ENCODE measurements around the gene GRIFIN.

Gene GRIFIN

DNA sequence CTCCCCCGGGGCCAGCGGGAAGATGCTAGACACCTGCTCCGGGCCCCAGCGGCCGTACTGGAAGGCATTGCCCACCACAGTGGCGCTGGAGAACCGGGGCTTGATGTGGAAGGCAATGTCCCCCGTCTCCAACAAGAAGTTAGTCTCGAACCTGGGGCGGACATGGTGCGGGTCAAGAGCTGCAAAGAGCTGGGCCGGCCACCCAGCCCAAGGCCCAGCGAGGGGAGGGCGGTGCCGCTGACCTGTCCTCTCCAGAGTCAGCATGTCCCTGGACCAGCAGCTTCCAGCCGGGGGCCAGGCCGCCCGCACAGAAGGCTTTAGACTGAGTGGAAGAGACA lies 551 bp downstream of the GRIFIN start:
- Histone ChIP-seq H3K4me2 (ENCODE audit: low read depth, low read length) (no peak overlapping the region), H3K9me3 (replicated peaks; ENCODE audit: insufficient read depth, low read length) (no peaks in the 10 kb centered on the region), H4K20me1 (ENCODE audit: insufficient read depth, low read length) (no peaks in the 10 kb centered on the region), H3K36me3 (replicated peaks; ENCODE audit: insufficient read depth, low read length) (no peaks in the 10 kb centered on the region), H3K9me2 (replicated peaks; ENCODE audit: insufficient read depth, low read length) (no peaks in the 10 kb centered on the region), H3K9ac (ENCODE audit: low read length) (no peak overlapping the region), H3K4me1 (ENCODE audit: low read length) (no peaks in the 10 kb centered on the region), H3K79me2 (ENCODE audit: low read length) (no peaks in the 10 kb centered on the region), H3K27ac (ENCODE audit: low read length) (no peak overlapping the region), H3K4me3 (ENCODE audit: low read length) (no peak overlapping the region), H2AFZ (ENCODE audit: low read length) (no peak overlapping the region), H3K27me3 (replicated peaks; ENCODE audit: insufficient read depth, low read length) (peaks cover 65% of the 10 kb centered on the region), H3F3A (ENCODE audit: insufficient read depth, low read length) (no peaks in the 10 kb centered on the region)
- DNase-seq: no peak
- no peak for TF ChIP-seq EZH2 (optimal IDR thresholded peaks at IDR 0.05; ENCODE audit: low read depth, low read length)
- TF ChIP-seq, protein P1, sequence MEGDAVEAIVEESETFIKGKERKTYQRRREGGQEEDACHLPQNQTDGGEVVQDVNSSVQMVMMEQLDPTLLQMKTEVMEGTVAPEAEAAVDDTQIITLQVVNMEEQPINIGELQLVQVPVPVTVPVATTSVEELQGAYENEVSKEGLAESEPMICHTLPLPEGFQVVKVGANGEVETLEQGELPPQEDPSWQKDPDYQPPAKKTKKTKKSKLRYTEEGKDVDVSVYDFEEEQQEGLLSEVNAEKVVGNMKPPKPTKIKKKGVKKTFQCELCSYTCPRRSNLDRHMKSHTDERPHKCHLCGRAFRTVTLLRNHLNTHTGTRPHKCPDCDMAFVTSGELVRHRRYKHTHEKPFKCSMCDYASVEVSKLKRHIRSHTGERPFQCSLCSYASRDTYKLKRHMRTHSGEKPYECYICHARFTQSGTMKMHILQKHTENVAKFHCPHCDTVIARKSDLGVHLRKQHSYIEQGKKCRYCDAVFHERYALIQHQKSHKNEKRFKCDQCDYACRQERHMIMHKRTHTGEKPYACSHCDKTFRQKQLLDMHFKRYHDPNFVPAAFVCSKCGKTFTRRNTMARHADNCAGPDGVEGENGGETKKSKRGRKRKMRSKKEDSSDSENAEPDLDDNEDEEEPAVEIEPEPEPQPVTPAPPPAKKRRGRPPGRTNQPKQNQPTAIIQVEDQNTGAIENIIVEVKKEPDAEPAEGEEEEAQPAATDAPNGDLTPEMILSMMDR (IDR thresholded peaks at IDR 0.05; ENCODE audit: low read length): no peak
- TF ChIP-seq EZH2phosphoT487 (IDR thresholded peaks at IDR 0.05; ENCODE audit: low read length): no peak

DNA sequence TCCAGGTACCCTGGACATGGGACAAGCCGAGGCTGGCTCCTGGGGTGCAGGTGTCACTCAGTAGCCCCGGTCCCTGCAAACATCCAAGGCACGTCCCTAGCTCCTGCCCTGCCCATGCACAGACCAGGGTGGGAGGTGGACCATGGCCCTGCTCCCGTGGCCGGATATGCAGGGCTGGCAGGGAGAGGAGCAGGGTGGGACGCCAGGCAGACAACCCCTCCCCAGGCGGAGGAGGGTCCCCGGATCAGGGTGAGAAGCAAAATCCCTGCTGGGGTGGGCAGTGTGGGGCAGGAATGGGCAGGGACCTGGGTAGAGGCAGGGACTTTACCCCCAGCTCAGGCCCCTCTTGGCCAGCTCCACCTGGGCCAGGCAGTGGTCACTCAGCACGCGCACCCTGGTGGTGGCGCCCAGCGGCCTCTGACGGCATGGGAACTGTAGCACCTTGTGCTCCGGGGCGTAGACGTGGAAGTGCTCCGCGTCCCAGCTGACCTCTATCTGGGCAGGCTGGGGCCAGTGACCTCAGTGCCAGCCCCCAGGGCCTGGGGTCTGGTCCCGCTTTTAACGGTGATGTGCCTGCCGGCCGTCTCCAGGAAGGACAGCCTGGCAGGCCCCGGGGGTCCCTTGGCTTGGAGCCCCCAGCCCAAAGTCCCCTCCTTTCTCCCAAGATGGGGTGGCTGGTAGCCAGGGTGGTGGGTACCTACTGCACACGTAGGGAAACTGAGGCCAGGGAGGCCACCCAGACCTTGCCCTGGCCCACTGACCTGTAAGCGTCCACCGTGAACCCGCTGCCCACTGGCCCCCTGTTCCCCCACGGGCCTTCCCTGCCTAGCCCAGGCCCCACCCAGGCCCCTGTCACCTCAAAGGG lies 1.2 kb downstream of the GRIFIN start:
- Histone ChIP-seq H3K27me3 (replicated peaks; ENCODE audit: insufficient read depth, low read length) (peaks cover 65% of the 10 kb centered on the region), H3K27ac (ENCODE audit: low read length) (no peak overlapping the region), H3K9ac (ENCODE audit: low read length) (no peak overlapping the region), H2AFZ (ENCODE audit: low read length) (no peak overlapping the region), H3F3A (ENCODE audit: insufficient read depth, low read length) (no peaks in the 10 kb centered on the region), H3K4me3 (ENCODE audit: low read length) (no peak overlapping the region), H3K9me3 (replicated peaks; ENCODE audit: insufficient read depth, low read length) (no peaks in the 10 kb centered on the region), H3K4me1 (ENCODE audit: low read length) (no peaks in the 10 kb centered on the region), H3K4me2 (ENCODE audit: low read depth, low read length) (no peak overlapping the region), H3K36me3 (replicated peaks; ENCODE audit: insufficient read depth, low read length) (no peaks in the 10 kb centered on the region), H3K9me2 (replicated peaks; ENCODE audit: insufficient read depth, low read length) (no peaks in the 10 kb centered on the region), H4K20me1 (ENCODE audit: insufficient read depth, low read length) (no peaks in the 10 kb centered on the region), H3K79me2 (ENCODE audit: low read length) (no peaks in the 10 kb centered on the region)
- TF ChIP-seq EZH2 (optimal IDR thresholded peaks at IDR 0.05; ENCODE audit: low read depth, low read length): no peak
- TF ChIP-seq, protein P1 (IDR thresholded peaks at IDR 0.05; ENCODE audit: low read length): no peak
- no peak for TF ChIP-seq EZH2phosphoT487 (IDR thresholded peaks at IDR 0.05; ENCODE audit: low read length)
- no peak for DNase-seq

DNA sequence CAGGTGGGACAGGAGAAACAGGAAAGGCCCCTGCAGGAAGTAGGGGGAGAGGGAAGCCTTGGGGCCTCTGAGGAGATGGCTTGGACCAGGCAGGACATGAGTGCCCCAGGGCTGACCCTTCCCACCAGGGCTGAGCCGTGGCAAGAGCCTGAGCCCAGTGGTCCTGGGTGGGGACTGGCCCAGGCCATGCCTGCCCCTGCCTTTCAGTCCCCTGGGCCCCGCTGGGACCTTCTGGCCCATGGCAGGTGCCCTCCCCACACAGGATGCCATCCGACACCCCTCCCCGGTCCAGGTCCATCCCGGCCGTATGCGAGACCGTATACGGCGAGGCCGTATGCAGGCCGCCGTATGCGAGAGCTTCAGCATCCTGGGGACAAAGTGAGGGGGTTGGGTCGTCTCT lies 2.0 kb downstream of the GRIFIN start:
- Histone ChIP-seq H3K4me2 (ENCODE audit: low read depth, low read length) (no peak overlapping the region), H3K79me2 (ENCODE audit: low read length) (no peaks in the 10 kb centered on the region), H3K9me2 (replicated peaks; ENCODE audit: insufficient read depth, low read length) (no peaks in the 10 kb centered on the region), H3K9me3 (replicated peaks; ENCODE audit: insufficient read depth, low read length) (no peaks in the 10 kb centered on the region), H4K20me1 (ENCODE audit: insufficient read depth, low read length) (no peaks in the 10 kb centered on the region), H3K27ac (ENCODE audit: low read length) (no peak overlapping the region), H3K4me1 (ENCODE audit: low read length) (no peaks in the 10 kb centered on the region), H3F3A (ENCODE audit: insufficient read depth, low read length) (no peaks in the 10 kb centered on the region), H3K4me3 (ENCODE audit: low read length) (no peak overlapping the region), H2AFZ (ENCODE audit: low read length) (no peak overlapping the region), H3K36me3 (replicated peaks; ENCODE audit: insufficient read depth, low read length) (no peaks in the 10 kb centered on the region), H3K27me3 (replicated peaks; ENCODE audit: insufficient read depth, low read length) (peaks cover 60% of the 10 kb centered on the region), H3K9ac (ENCODE audit: low read length) (no peak overlapping the region)
- no peak for DNase-seq
- TF ChIP-seq EZH2 (optimal IDR thresholded peaks at IDR 0.05; ENCODE audit: low read depth, low read length) (no peak), EZH2phosphoT487 (IDR thresholded peaks at IDR 0.05; ENCODE audit: low read length) (no peak)
- TF ChIP-seq, protein P1 (IDR thresholded peaks at IDR 0.05; ENCODE audit: low read length): no peak
